ENCODE measurements around the gene RGS7.
"Not testable (repeated sequence)": the region's sequence is repeated elsewhere in the genome, so short reads cannot be mapped to it uniquely, and the experiment has no call there.

The RGS7 gene

DNA sequence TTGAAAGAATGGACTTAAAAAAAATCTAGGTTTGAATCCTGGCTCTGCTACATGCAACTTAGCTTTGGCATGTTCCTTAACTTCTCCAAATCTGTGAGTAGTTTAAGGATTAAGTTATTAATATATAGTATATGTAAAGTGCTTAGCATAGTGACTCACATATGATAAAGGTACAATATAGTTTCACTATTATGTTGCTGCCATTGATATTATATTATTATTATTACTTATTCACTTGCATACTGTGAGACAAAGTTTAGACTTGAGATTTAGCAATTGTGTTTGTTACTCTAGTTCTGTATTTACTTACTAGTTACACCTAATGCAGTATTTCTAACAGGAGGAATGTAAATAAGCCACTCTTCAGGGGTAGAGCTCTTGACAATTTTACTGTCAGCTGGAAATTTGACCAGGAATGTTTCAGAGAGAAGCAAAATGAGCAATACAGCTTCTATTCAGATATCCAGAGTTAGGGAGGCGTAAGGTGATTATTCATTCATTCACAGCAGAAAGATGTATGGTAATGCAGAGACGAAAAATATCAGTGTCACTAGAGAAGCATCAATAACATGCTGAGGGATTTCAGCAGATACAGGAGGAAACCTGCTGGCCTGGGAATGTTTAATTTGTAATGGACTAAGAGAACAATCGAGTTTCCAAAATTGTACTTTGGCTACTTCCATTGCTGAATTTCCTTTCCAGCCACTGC is 25.5 kb downstream of the RGS7 start:
- DNase-seq (ENCODE audit: low read depth), result no peak

DNA sequence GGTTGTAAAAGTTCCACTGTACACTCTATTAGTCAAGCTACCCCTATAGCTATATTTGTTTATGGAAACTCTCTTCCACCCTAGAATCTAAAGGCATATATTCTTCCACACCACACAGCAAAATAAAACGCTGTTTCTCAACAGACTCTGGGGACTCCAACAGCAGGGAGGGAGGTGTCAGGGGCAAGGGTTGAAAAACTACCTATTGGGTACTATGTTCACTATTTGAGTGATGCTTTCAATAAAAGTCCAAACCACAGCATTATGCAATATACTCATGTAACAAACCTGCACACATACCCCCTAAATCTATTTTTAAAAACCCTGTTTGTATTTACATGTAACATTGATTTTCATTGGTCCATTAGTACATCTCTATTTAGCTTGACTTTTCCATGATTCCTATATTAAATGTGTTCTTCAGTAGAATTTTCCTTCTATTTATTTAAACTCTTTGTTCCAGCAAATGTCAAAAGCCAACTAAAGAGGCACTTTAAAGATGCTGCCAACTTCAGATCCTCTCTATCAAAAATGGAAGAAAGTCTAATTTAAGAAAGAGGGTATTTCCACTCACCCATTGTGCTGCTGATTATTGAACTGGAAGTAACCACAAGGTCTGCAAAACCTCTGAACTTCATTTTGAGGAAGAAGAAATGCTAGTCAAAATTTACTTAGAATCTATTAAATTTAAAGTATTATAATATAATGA is 26.2 kb downstream of the RGS7 start:
- DNase-seq (ENCODE audit: low read depth), result no peak

DNA sequence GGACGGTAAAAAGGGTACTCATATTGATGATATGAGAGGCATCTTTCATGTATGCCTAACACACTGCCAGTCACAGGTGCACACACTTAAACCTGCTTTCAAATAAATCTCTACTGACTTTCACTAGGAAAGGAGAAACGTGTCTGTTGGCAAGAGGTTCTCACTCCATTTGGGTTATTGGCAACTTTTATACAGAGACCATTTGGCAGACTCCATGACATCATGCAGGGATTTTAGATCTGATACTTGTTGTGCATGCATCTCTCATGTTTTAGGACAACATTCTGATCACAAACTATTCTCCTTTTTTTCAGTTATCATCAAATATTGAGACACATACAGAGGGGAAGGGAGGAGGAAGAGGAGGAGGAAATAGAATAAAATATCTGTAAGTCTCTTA is 31.5 kb downstream of the RGS7 start:
- no peak for DNase-seq (ENCODE audit: low read depth)

DNA sequence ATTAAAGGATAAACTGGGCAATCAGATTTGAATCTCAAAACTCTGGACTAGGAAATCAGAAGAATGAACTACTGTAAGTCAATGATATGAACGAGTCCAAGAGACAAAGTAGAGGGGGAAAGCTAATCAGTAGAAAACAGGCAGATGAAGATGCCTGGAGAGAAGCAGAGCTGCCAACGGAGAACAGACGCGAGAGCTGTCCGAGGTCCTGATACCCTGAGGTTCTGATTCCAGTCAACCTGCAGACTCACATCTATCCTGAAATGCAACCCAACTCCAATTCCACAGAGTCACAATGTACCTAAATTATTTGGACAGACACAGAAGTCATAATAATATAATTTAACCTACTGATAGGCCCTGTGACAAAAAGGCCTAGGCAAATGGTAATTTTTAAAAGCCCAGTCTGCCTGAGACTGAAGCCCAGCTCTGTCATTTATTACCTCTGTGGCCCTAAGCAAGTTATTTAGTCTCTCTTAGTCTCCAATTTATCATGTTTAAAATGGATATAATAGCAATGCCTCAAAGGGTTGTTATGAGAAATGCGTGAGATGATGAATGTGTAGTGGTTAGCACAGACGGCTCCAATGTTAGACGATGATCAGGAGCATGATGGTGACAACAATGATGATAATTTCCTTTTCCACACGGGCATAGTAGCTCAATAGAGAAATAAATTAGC is 33.4 kb downstream of the RGS7 start:
- no peak for DNase-seq (ENCODE audit: low read depth)

DNA sequence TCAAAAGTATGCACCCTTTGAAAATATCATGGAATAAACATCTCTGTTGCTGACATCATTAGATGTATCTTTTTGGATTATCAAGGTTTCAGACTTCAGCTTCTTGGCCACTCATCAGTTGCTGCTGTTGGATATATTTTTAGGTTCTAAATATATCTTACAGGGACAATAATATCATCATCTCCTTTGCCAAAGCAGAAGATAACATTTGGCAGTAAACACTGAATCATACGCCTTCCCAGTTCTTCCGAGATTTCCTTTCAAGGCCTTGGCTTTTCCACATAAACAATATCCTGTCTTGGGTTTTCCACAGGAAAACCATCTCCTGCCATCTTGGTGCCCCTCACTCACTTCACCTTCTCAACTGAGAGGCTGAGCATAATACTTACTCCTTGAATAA is 39.3 kb downstream of the RGS7 start:
- no peak for DNase-seq (ENCODE audit: low read depth)

DNA sequence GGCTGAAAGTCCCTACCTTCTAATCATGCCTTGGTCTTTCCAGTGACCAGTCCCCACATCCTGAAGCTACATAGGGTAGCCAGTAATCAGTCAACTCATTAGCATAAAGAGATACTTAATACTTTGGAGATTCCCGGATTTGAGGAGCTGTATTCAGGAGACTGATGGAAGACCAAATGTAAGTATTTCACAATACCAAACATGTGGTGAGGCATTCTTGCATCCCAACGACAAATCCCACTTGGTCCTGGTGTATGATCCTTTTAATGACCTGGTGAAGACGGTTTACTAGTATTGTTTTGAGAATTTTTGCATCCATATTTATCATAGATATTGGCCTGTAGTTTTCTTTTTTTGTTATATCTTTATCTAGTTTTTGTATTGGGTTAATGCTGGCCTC is 40.6 kb downstream of the RGS7 start:
- no peak for DNase-seq (ENCODE audit: low read depth)

DNA sequence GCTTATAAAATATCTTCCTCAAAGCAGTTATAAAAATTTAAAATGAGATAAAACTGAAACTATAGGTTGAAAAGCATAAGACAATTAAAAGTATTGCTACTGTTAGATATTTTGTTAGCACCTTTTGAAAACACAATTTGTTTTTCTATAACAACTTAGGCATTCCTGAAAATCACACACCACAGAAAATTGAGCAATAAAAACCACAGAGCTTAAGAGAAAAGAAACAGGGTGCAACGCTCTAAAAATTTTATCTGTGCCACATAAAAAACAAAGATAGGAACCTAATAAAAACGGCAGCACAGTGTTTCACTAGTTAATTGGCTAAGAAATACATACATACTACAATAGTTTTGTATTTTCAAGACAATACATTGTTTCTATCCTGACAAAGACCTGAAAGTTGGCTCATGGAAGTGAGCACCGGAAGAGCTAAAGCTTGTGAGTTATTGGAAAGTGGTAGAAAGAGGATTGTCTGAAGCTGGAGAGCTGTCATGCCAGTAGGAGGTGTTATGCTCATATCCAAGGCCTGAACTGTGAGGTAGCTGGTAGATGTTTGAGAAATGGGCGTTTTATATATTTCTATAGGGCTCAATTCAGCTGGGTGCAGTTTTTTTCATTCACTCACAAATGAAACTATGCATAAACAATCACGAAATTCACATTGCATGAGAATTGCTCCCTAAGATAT is 45.8 kb downstream of the RGS7 start:
- DNase-seq (ENCODE audit: low read depth), result no peak

DNA sequence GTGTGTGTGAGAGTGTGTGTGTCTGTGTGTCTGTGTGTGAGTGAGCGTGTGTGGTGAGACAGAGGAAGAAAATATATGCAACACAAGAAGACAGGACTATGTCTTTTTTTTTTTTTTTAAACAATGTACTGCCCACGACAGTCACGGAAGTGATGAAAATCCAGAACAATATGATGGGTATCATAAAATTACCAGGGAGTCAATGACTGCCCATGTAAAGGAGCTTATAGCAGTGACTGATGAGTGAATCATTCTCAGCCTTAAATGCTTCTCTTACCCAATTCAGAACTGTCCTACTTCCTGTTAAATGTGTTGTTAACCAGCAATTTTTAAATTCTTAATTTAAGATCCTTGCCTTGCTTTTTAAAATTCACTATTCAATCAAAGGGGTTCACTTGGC is 46.6 kb downstream of the RGS7 start:
- DNase-seq (ENCODE audit: low read depth), result peak; percentile 1

DNA sequence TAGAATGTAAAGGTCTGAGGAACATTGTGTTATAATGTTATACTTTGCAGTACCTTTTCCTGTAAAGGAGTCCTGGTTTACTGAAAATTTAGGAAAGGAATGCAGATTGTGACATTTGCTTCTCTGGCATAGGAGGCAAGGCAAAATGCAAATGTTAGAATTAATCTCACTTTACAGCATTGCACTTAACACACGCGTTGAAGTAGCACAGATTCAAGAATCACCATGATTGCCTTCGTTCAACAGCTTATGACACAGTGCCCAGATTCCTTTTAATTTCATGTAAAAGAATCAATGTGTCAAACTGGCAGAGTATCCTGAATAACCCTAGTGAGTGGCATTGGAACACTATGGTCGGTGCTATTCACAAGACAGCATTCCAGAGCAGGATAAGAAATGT is 47.4 kb downstream of the RGS7 start:
- no peak for DNase-seq (ENCODE audit: low read depth)

DNA sequence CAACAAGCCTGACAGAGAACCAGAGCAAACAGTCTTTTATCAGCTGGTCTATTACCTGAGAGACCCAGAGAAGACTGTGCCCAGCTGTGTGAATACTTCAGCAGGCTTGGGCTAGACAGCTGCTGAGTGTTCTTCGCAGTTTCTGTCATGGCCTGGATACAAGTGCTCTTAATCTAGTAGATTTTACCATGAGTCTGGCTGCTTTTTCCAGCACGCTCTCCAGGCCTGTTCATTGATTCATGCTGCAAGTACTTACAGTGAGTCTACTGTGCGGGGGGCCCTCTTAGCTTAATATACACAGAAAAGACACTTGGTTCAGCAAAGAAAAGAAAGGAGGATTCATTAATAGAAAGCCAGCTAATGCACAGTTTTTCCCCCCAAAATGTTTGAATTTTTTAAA is 48.5 kb downstream of the RGS7 start:
- no peak for DNase-seq (ENCODE audit: low read depth)

DNA sequence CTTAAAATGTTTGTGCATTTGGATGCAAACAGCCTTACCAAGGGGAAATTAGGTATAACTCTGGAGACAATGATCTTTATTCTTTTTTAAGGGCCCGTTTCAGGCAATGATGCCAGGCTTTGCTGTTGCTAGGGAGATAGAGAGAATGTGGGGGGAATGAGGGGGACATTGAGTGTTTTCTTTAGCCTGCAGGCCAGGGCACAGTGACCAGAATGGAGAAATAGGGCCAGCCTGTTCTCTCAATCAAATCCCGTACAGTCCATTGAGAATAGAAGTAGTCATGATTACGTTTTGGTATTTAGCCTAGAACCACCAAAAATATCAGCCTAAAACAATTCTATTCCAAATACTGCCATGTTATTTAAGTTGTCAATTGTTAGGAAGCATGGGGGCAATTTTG is 49.0 kb downstream of the RGS7 start:
- no peak for DNase-seq (ENCODE audit: low read depth)

DNA sequence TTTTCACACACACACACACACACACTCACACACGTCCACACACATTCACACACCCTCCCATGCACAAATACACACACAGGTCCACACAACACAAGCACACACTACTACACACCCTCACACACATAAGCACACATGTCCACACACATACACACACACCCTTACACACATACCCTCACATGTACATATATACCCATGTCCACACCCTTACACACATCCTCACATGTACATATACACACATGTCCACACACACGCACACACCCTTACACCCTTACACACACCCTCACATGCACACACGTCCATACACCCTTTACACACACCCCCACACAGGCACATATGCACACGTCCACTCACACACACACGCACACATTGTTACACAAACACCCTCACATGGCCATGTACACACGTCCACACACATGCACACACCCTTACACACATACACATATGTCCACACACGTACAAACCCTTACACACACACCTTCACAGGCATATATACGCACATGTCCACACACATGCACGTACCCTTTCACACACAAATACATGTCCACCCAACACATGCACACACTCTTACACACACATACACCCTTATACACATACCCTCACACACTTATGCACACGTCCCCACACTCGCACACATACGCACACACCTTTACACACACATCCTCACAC is 50.7 kb downstream of the RGS7 start:
- DNase-seq (ENCODE audit: low read depth), result no peak

DNA sequence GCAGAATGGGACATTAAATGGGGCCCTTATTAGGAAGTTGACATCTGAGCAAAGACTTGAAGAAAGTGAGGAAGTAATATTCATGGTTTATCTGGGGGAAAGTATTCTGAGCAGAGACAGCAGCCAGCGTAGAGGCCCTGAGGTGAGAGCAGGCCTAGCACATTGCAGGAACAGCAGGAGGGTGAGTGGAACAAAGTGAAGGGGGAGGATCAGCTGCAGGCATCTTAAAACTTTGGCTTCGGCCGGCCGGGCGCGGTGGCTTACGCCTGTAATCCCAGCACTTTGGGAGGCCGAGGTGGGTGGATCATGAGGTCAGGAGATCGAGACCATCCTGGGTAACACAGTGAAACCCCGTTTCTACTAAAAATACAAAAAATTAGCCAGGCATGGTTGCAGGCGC is 55.0 kb downstream of the RGS7 start:
- not testable (repeated sequence) for DNase-seq (ENCODE audit: low read depth)

DNA sequence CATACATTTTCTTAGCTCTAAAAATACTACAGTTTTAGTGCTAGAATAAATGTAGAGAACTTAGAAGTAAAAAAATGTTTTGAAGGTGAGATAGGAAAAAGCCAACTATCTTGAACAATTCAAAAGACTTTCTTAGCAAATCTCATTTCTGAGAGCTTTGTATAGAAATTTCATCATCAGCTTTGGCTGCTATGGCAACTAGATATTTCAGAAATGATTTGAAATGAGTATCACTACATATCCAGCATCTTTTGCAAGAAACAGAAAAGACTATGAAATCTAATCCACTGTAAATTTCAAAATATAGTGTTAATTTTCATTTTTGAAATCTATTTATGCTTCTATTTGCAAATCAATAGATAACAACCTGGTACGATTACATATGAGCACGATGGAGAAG is 57.7 kb downstream of the RGS7 start:
- no peak for DNase-seq (ENCODE audit: low read depth)

DNA sequence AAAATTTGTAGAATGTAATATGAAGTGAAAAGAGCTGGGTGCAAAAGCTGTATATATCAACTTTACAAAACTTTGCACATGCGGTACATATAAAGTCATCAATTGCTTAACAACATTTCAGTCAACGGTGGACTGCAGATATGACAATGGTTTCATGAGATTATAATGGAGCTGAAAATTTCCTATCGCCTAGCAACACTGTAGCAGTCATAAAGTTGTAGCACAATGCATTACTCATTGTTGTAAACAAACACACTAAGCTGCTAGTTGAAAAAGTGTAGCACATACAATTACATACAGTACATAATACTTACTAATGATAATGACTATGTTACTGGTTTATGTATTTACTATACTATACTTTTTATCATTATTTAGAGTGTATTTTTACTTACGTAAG is 64.0 kb downstream of the RGS7 start:
- no peak for DNase-seq (ENCODE audit: low read depth)

DNA sequence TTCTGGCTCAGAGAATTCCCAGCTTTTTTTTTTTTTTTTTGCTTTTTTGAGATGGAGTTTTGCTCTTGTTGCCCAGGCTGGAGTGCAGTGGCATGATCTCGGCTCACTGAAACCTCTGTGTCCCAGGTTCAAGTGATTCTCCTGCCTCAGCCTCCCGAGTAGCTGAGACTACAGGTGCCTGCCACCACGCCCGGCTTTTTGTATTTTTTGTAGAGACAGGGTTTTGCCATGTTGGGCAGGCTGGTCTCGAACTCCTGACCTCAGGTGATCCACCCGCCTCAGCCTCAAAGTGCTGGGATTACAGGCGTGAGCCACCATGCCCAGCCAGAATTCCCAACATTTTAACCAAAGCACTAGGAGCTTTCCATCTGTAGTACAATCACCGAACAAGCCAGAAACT is 65.5 kb downstream of the RGS7 start:
- not testable (repeated sequence) for DNase-seq (ENCODE audit: low read depth)

DNA sequence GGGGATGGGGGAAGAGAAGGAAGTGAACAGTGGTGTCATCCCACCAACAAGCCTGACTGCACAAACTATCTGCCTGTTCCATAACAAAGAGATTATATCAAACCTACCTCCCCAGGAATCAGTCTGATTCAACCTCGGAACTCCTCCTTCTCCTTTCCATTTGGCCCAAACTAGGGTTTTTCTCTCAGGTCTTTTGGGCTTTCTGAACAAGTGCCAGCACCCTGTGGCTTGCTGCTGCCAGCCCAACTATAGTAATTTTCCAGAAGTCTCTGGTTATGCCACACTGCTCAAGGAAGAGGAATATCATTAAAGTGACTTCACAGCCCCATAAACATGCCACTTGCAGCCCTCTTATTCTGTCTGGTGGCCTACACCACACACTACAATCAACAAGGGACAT is 70.5 kb downstream of the RGS7 start:
- no peak for DNase-seq (ENCODE audit: low read depth)

DNA sequence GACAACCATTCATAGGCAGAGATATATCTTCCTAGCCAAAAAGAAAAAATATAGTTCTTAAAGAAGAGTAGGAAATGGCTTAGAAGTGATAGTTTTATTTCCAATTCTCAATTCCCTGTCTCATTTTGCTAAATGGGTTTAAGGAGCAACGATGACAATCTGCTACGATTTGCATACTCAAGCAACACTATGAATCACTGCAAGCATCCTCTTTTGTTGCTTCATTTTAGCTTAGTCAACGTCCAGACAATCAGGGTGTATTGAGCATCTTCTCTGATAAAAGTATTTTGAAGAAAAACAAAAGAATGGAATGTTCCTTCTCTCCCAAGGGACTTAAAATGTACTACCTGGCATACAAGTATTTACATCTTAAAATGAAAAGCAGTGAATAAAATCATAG is 80.6 kb downstream of the RGS7 start:
- DNase-seq (ENCODE audit: low read depth), result no peak

DNA sequence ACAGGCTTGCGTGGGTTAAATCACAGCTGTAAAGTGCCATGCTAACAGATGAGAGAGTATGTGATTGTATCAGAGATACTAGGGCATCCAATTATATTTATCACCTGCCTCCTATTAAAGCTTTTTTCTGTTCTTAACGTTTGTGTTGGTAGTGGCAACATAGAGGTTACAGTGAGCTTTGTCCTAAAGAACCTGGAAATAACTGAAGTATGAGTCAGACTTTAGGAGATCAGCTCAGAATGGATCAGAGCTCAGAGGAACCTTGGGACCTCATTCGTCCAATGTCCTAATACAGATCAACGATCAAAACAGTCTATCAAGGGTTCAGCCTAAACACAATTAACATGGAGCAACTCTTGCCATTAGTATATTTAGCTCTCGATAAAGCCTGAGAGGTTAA is 81.0 kb downstream of the RGS7 start:
- no peak for DNase-seq (ENCODE audit: low read depth)

DNA sequence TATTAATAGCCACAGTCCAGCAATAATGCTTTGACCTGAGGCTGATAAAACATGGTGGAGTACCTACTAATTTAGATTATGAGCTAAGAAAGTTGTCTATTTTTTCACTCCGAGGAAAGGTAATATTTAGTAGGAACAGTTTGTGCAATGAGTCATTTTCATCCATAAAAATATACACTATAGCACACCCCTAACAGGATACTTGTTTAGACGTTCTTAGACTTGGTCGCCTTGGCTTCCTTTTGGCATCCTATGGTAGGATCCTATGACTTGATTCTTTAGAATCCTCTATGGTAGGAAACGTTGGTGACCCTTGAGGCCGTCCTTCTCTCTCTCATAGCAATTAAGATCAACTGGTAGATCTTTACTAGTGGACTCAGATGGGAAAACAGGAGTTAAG is 81.8 kb downstream of the RGS7 start:
- DNase-seq (ENCODE audit: low read depth), result no peak

DNA sequence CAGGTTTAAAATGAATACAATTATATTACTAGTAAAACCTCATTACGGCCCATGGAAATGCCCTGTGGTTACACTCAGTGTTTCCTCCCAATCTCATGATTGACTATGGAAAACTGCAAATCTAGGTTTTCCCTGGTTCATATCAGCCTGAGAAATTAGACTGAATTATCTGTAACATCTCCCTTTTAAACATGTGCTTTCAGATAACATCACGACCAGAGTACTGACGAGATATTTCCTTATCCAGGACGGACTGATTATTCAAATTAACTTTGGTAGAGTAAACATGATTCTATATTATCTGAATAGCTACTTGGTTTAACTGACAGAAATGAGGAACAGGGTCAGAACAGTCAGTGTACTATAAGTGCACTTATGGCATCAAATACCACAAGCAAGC is 82.3 kb downstream of the RGS7 start:
- DNase-seq (ENCODE audit: low read depth), result no peak

DNA sequence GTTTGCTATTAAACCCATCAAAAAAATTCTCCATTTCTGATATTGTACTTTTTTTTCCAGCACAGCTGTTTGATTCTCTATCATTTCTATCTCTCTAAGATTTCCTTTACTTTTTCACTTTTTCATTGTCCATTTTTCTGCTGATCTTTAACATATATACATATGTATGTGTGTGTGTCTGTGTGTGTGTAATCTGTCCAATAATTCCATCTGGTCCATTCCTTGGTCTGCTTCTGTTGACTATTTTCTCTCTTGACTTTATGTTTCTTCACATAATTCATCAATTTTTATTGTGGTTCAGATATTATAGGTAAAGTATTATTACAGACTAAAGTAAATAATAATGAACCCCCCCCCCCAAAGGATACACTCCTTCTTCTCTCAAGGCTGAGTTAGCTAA is 84.2 kb downstream of the RGS7 start:
- no peak for DNase-seq (ENCODE audit: low read depth)
